Amniotic stem cell (primary cell): Measurements from ENCODE around the gene LBR.
A peak's percentile ranks its signal among the peaks of the same experiment; 100 is the strongest.

Source experiments
- DNase-seq: peaks from one replicate; lab custom pipeline; 2025; lab: John Stamatoyannopoulos, UW

Gene LBR

GRCh38 chr1:225446595-225446960 lies 18.7 kb upstream of the LBR start:
- DNase-seq, result no peak

GRCh38 chr1:225445639-225446594 lies 18.1 kb upstream of the LBR start:
- DNase-seq, result no peak

DNA sequence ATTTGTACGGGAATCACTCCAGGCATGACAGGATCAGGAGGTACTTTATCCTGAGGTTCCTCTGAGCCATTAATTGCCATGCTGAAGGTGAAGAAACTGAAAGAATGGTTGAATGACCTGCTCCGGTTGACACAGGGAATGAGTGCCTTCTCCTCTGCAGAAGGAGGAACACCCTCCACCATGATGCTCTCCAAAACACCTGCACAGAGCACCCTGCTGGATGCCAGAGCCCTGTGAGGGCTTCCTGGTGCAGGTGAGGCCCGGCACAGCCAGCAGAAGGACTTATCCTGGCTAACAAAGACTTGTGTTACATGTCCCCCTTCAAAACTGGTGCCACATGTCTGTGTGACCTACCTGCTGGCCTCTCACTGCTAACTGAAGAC lies 14.3 kb upstream of the LBR start:
- no peak for DNase-seq

DNA sequence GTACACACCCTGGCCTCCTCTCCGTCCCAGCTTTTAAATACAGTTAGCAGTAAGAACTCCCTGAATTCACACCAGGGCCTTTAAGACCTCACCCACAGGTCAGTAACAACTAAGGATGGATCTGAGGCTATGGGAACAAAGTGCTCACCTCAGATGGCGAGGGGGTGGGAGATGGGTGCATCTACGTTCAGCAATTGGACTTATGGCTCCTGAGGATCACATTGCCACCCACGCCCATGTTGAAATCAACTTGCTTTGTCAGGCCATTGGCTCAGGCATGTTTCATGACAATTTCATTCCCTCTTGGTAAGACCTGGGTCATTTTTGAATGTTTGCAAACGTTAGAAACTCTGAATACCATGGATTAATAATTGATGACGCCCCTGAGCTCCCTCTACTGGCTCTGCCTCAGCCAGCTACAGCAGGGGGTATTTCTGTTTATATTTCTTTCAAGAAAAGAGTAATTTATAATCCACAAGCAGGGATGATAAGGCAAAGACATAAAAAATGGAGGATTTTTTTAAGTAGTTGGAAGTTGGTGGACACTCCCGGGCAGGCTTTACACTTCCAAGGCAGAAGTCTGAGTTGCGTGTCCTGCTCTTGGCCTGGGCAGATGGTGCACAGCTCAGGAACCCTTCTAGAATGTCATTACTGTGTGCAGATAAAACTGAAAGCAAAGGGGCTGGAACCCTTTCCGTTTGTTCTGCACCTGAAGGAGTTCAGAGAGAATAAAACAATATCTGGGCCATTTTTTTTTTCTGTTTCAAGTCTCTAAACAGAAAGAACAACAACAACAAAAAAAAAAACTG lies 13.7 kb upstream of the LBR start:
- no peak for DNase-seq

- DNase-seq, result no peak
These were observed 12.8 kb upstream of the LBR start for GRCh38 chr1:225440380-225441221.

DNA sequence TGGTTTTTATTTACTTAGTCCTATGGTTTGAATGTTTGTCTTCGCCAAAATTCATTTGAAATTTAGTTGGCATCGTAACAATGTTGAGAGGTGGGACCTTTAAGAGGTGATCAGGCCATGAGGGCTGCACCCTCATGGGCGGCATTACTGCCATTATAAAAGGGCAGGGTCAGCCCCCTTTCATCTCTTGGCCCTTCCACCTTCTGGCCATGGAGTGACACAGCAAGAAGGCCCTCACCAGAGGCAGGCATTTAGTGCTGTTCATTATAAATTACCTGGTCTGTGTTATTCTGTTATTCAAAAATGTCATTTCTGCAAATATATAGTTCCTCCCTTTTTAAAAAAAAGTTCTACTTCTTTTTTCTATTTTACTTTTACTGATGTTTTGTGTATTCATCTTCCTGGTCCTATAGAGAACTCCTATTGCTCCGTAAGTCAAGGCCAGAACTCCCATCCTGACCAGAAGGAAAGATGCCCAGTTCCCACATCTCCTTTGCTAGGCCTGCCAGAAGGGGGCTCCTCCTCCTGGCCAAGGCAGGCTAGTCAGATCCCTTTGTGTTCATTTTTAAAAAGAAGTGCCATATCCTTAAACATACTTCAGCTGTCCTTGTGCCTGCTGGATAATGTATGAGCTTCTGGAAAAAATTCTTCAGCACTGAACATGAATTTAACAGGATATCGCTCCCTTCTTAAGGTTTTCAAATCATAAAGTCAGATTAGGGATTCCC lies 10.0 kb upstream of the LBR start:
- no peak for DNase-seq

- DNase-seq, result no peak
These were observed 8.1 kb upstream of the LBR start for GRCh38 chr1:225435957-225436392.

- no peak for DNase-seq
These were observed 7.6 kb upstream of the LBR start for GRCh38 chr1:225435487-225435886.

GRCh38 chr1:225435076-225435475 lies 7.2 kb upstream of the LBR start:
- no peak for DNase-seq

- DNase-seq, result no peak
These were observed 6.2 kb upstream of the LBR start for GRCh38 chr1:225434046-225434445.

DNA sequence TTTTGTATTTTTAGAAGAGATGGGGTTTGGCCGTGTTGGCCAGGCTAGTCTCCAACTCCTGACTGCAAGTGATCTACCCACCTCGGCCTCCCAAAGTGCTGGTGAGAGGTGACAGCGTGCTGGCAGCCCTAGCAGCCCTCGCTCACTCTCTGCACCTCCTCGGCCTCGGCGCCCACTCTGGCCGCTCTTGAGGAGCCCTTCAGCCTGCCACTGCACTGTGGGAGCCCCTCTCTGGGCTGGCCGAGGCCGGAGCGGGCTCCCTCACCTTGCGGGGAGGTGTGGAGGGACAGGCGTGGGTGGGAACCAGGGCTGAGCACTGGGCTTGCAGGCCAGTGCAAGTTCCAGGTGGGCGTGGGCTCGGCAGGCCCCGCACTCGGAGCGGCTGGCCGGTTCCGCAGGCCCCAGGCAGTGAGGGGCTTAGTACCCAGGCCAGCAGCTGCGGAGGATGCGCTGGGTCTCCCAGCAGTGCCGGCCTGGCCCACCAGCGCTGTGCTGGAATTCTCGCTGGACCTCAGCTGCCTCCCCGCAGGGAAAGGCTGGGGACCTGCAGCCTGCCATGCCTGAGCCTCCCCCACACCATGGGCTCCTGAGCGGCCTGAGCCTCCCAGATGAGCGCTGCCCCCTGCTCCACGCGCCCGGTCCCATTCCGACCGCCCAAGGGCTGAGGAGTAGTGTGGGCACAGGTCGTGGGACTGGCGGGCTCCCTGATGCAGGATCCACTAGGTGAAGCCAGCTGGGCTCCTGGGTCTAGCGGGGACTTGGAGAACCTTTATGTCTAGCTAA lies 3.4 kb upstream of the LBR start:
- no peak for DNase-seq

GRCh38 chr1:225430301-225430700 lies 2.5 kb upstream of the LBR start:
- DNase-seq, result no peak

DNA sequence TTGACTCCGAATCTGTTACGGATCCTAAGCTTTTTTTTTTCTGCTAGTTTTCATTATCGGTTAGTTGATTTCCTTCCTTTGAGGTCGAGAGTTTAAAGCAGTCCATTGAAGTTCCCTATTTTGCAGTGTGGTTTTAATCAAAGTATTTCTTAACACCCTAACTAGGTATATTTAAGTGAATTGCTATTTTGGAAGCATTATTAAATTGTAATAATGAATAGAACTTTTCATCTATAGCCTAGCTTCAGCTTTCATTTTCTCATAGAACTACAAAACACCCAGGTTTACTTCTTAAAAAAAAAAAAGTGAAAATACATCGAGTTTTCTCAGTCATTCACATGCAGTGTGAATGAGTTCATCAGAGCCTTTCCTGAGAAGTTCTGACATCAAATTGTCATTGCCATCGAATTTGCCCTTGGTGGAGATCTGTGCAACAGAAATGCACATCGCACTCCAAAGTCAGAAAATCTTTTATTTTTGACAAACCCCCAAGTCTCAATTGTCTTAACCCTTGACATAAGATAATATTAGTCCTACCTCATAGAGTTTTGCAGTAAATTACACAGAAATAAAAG lies 1.1 kb upstream of the LBR start:
- DNase-seq, result no peak

- peak; percentile 84 for DNase-seq
These were observed 436 bp upstream of the LBR start for GRCh38 chr1:225428068-225428880.

GRCh38 chr1:225426395-225427234 lies 1.2 kb downstream of the LBR start:
- DNase-seq, result no peak

GRCh38 chr1:225425201-225425786 lies 2.5 kb downstream of the LBR start:
- no peak for DNase-seq

DNA sequence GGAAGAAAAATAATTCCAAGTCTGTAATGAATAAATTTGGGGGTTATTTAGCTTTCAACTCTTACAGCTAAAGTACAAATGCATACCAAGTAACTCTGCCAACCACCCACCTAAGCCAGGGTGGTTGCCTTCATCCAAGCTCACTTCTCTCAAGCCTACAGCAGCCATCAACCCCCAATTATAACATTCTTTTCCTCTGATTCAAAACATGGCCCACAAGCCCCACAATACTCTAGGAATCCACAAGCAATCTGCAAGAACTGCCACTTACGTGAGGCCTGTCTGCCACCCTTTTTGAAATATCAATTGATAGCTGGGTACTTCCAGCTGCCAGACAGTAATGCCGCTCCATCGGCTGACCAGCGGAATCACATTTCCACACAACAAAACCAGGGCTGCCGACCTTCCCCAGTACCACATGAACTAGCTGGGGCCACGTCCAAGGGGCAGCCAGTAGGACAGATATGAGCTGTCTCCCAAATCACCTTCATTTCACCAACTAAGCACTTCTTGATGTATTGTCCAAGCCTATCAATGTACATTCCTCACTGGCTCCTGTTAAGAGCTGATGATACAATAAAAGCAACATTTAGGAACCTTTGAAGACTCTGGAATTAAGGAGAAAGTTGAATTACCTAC lies 3.2 kb downstream of the LBR start:
- no peak for DNase-seq

- DNase-seq, result no peak
These were observed 4.4 kb downstream of the LBR start for GRCh38 chr1:225423518-225423855.
